HG02642 (cell line): ENCODE results near the gene AP1G2.
A peak's percentile ranks its signal among the peaks of the same experiment; 100 is the strongest.

Source experiments
- ATAC-seq: cut with Tn5 transposase; IDR thresholded peaks from one replicate; pipeline ENCODE4 v1.9.1; 2021; ENCODE audit warnings: mild to moderate bottlenecking; ENCODE audit not compliant: unreplicated experiment, poor library complexity

AP1G2 gene

DNA sequence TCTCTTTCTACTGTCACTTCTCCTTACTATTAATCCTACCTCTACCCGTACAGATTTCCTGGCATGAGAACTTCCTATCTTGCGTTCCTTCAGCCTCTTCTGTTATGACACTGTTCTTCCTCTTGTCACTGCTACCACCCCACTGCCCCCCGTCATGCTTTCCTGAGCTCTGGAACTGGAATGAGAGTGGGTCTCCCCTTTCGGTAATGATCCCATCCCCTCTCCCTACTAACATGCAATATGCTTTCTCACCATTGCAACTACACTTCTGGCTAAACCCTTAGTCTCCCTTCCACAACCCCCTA is 4.9 kb upstream of the AP1G2 start:
- ATAC-seq: no peak

DNA sequence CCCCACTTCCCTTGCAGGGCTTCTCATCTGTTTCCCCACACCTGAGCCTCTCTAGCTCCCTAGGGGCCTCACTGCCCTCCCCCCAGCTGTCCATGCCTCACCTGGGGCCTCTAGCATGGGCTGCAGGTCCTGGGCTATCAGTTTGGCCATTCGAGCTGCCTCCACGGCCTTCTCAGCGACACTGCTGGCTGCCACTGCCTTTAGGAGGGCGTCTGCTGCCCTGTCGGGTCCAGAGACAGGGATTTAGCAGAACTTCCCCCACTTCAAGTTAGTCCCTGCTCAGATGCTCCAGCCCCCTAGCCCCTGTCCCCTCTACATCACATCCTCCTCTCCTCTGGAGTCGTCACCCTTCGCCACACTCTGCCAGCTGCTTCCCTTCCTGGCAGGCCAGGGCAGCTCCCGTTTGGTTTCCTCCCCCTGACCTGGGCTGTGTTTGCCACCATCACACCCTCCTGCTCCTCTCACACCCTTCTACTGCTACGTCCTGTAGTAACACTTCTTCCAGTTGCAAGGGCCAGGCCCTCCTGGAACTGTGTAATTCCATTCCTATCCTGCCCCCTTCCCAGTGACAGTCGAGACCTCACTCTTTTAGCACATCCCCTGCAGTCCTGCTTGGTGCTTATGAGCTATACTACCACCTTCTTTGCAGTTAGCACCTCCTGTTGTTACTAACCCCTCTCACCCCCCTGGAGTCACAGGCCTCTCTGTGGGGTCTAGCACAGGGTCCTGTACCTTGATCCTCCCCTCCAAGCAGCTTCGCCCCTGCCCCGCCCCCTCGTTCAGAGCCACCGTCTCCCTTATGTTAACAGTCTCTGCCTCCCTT is 4.3 kb upstream of the AP1G2 start:
- ATAC-seq: no peak

GRCh38 chr14:23570806-23571483 is 3.4 kb upstream of the AP1G2 start:
- ATAC-seq: no peak

GRCh38 chr14:23569443-23570151 is 2.0 kb upstream of the AP1G2 start:
- ATAC-seq: no peak

GRCh38 chr14:23568600-23569331 is 1.2 kb upstream of the AP1G2 start:
- no peak for ATAC-seq

DNA sequence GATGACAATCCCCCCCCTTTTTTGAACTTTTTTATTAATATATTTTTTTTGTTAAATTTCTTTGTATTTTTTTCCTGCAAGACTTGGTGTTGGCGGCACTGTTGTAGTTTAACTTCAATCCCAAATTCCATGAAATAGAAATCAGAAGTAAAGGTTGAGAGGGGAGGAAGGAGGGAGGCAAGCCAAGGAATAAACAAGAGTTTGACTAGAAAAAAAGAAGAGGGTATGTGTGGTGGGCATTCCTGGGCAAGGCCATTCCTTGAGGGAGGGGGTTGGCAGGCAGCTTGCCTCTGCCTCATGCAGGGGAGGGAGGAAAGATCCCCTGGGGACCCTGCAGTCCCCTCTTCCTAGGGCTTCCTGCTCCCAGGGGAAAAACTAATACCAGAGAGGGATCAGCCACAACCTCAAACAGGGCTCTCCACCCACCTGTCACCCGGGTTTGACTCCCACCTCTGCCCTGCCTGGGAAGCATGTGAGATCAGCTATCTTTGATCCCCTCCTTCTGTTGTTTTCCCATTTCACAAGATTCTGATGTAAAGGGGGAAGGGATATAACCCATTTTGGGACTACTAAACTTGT is 519 bp upstream of the AP1G2 start:
- ATAC-seq: no peak

- ATAC-seq: peak; percentile 17
Measured at GRCh38 chr14:23566778-23567185, 809 bp downstream of the AP1G2 start.

GRCh38 chr14:23566112-23566777 is 1.3 kb downstream of the AP1G2 start:
- ATAC-seq: no peak

- no peak for ATAC-seq
Measured at GRCh38 chr14:23565626-23566025, 2.0 kb downstream of the AP1G2 start.

- ATAC-seq: no peak
Measured at GRCh38 chr14:23564876-23565275, 2.7 kb downstream of the AP1G2 start.

GRCh38 chr14:23564181-23564812 is 3.3 kb downstream of the AP1G2 start:
- ATAC-seq: no peak

GRCh38 chr14:23563473-23564180 is 4.0 kb downstream of the AP1G2 start:
- ATAC-seq: no peak

GRCh38 chr14:23562822-23563472 is 4.6 kb downstream of the AP1G2 start:
- no peak for ATAC-seq

- no peak for ATAC-seq
Measured at GRCh38 chr14:23561873-23562821, 5.4 kb downstream of the AP1G2 start.

DNA sequence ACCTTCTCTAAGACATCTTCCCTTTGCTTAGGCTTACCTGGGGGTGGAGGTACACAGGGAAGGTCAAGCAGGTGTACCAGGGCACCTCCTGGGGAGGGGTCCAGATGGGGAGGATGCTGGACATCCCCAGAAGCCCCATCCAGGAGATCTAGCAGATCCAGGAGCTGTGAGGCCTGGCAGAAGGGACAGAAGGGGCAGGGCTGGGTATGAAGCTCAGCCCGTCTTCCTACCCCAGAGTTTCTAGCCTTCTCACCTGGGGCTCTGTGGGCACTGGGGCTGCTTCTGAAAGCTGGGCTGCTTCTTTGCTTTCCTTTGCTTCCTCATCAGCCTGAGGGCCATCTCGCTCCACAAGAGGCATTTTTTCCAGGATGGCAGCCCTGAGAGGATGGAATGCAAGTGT is 6.3 kb downstream of the AP1G2 start:
- no peak for ATAC-seq

DNA sequence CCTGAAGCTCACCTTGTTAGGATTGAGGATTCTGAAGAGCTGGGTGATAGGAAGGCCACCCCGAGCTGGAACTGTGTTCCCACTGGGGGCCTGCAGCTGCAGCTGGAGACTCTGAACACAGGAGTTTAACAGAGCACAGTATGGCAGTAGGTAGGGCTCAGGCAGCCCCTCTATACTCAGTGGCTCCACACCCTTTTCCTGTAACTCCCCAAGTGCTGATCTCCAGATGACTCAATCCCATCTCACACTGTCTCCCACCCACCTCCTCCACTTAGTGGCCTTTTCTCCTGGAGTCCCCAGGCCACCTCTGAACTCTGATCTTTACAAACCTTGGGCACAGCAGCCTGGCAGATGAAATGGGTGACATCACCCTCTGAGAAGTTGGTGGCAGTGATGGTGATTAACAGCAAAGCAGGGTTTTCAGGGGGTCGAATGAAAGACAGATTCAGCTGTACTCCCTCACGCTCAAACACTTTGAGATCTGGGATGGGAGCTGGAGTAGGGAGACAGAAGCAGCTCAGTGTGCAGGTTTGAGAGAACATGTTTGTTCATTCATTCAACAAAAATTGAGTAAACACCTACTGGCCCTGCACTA is 7.6 kb downstream of the AP1G2 start:
- ATAC-seq: no peak
